ENCODE results near the gene POLR3K. TPM values are rescaled to one million over a fixed set of nuclear protein-coding genes. Genes with fewer than 3 reads are reported as not detected.

The POLR3K gene
- total and polyA plus RNA-seq, 4 donors, result 2.8 to 9.8 (median 7.4) TPM

DNA sequence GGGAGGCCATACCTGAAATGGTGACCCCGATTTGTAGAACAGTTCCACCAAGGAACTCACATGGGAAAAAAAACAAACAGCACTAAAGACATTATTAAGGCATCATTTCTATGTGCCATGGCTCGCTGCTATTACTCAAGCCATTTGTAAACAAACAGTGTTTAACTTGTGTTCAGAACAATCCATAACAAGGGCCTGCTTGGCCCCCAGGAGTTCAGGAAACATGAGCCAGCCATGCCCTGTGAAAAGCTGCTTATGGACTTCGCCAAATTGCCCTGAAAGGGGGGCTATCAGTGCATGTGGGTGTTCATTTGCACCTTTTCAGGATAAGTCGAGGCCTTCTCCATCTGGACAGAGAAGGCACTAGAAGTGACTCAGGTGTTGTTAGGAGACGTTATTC is 8.0 kb downstream of the POLR3K start:
- H3K36me3 ChIP-seq (ENCODE audit: control insufficient read depth in 4 of 4, insufficient read depth in 3 of 4, low read depth in 1 of 4, low read length in 3 of 4), result peaks cover 0 to 6% (median under 1%) of the 10 kb centered on the region in 4 donors
- peak; percentile 68 for TF ChIP-seq FOXA1 (IDR thresholded peaks at IDR 0.05)
- TF ChIP-seq HNF4A (conservative IDR thresholded peaks at IDR 0.05), result peak; percentile 19 to 42
- no peak for TF ChIP-seq GABPA (IDR thresholded peaks at IDR 0.05 in 1 of 2, conservative IDR thresholded peaks at IDR 0.05 in 1 of 2)
- peak; percentile 36 to 44 for TF ChIP-seq RXRA (IDR thresholded peaks at IDR 0.05)
- TF ChIP-seq, protein P1, sequence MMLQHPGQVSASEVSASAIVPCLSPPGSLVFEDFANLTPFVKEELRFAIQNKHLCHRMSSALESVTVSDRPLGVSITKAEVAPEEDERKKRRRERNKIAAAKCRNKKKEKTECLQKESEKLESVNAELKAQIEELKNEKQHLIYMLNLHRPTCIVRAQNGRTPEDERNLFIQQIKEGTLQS (IDR thresholded peaks at IDR 0.05), result no peak
- TF ChIP-seq FOXA2 (IDR thresholded peaks at IDR 0.05), result peak; percentile 75
- H3K4me1 ChIP-seq (ENCODE audit: control insufficient read depth in 4 of 4, insufficient read depth in 4 of 4, low read length in 3 of 4), result peaks cover 0 to 15% (median 9%) of the 10 kb centered on the region in 4 donors
- H3K27ac ChIP-seq (ENCODE audit: low read depth in 1 of 2, low read length in 2 of 2), result no peak overlapping the region
- H3K27me3 ChIP-seq (ENCODE audit: control insufficient read depth in 4 of 4, insufficient read depth in 4 of 4, low read length in 3 of 4), result no peaks in the 10 kb centered on the region
- WGBS, result 56% methylated on average over 5 of the region's 5 CpGs
- no peaks in the 10 kb centered on the region for H3K9me3 ChIP-seq (ENCODE audit: control insufficient read depth in 4 of 4, low read length in 3 of 4)
- H3K9ac ChIP-seq (ENCODE audit: low read depth in 1 of 2, low read length in 2 of 2), result no peak overlapping the region
- no peak overlapping the region for H3K4me3 ChIP-seq (ENCODE audit: low read depth in 1 of 3, low read length in 3 of 3)
- DNase-seq (ENCODE audit: low spot score), result no peak

DNA sequence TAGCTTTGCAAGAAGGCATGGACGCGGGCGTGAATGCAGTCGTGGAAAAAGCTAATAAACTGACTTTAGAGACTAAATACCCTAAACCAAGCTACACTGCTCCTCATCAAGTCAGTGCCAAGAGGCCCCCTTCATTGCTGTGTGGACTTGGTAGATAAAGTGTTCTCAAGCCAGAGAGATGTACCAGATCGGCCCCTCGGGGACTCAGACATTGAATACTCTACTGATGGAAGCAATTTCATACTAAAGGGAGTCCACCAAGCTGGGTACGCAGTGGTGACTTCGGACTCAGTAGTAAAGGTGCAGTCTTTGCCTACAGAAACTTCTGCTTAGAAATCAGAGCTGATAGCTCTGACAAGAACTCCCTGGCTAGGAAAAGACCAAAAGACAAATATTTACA is 8.8 kb downstream of the POLR3K start:
- H3K27me3 ChIP-seq (ENCODE audit: control insufficient read depth in 4 of 4, insufficient read depth in 4 of 4, low read length in 3 of 4), result no peaks in the 10 kb centered on the region
- 95% methylated on average over 8 of the region's 8 CpGs for WGBS
- H3K9ac ChIP-seq (ENCODE audit: low read depth in 1 of 2, low read length in 2 of 2), result no peak overlapping the region
- H3K4me3 ChIP-seq (ENCODE audit: low read depth in 1 of 3, low read length in 3 of 3), result no peak overlapping the region
- H3K9me3 ChIP-seq (ENCODE audit: control insufficient read depth in 4 of 4, low read length in 3 of 4), result no peaks in the 10 kb centered on the region
- H3K36me3 ChIP-seq (ENCODE audit: control insufficient read depth in 4 of 4, insufficient read depth in 3 of 4, low read depth in 1 of 4, low read length in 3 of 4), result peaks cover 0 to 6% (median under 1%) of the 10 kb centered on the region in 4 donors
- no peak for TF ChIP-seq EGR1 (IDR thresholded peaks at IDR 0.05; ENCODE audit: low read depth in 2 of 2)
- no peak for DNase-seq (ENCODE audit: low spot score)
- H3K27ac ChIP-seq (ENCODE audit: low read depth in 1 of 2, low read length in 2 of 2), result no peak overlapping the region
- peaks cover 0 to 15% (median 9%) of the 10 kb centered on the region in 4 donors for H3K4me1 ChIP-seq (ENCODE audit: control insufficient read depth in 4 of 4, insufficient read depth in 4 of 4, low read length in 3 of 4)

GRCh38 chr16:43294-43693 is 10.1 kb downstream of the POLR3K start:
- H3K36me3 ChIP-seq (ENCODE audit: control insufficient read depth in 4 of 4, insufficient read depth in 3 of 4, low read depth in 1 of 4, low read length in 3 of 4), result peaks cover 0 to 6% (median under 1%) of the 10 kb centered on the region in 4 donors

More at GRCh38 chr16:43294-43693, 10.1 kb downstream of the POLR3K start:
- H3K9me3 ChIP-seq (ENCODE audit: control insufficient read depth in 4 of 4, low read length in 3 of 4), result no peaks in the 10 kb centered on the region
- H3K9ac ChIP-seq (ENCODE audit: low read depth in 1 of 2, low read length in 2 of 2), result no peak overlapping the region
- H3K4me1 ChIP-seq (ENCODE audit: control insufficient read depth in 4 of 4, insufficient read depth in 4 of 4, low read length in 3 of 4), result peaks cover 0 to 18% (median 9%) of the 10 kb centered on the region in 4 donors
- no peak overlapping the region for H3K4me3 ChIP-seq (ENCODE audit: low read depth in 1 of 3, low read length in 3 of 3)
- DNase-seq (ENCODE audit: low spot score), result no peak
- H3K27me3 ChIP-seq (ENCODE audit: control insufficient read depth in 4 of 4, insufficient read depth in 4 of 4, low read length in 3 of 4), result no peaks in the 10 kb centered on the region
- 92% methylated on average over 5 of the region's 5 CpGs for WGBS
- no peak overlapping the region for H3K27ac ChIP-seq (ENCODE audit: low read depth in 1 of 2, low read length in 2 of 2)
- TF ChIP-seq RXRA (IDR thresholded peaks at IDR 0.05) (no peak), NR2F2 (IDR thresholded peaks at IDR 0.05) (no peak), REST (IDR thresholded peaks at IDR 0.05) (no peak), RAD21 (IDR thresholded peaks at IDR 0.05) (no peak), FOXA2 (IDR thresholded peaks at IDR 0.05) (no peak), YY1 (IDR thresholded peaks at IDR 0.05) (no peak), TAF1 (conservative IDR thresholded peaks at IDR 0.05) (no peak), SP1 (IDR thresholded peaks at IDR 0.05) (no peak), JUND (IDR thresholded peaks at IDR 0.05) (no peak), ZBTB33 (IDR thresholded peaks at IDR 0.05) (no peak), HNF4A (conservative IDR thresholded peaks at IDR 0.05) (no peak), EGR1 (IDR thresholded peaks at IDR 0.05; ENCODE audit: low read depth in 2 of 2) (no peak), FOXA1 (IDR thresholded peaks at IDR 0.05) (no peak)
- TF ChIP-seq, protein P2, sequence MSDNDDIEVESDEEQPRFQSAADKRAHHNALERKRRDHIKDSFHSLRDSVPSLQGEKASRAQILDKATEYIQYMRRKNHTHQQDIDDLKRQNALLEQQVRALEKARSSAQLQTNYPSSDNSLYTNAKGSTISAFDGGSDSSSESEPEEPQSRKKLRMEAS (IDR thresholded peaks at IDR 0.05), result no peak
- TF ChIP-seq, protein P1 (IDR thresholded peaks at IDR 0.05), result no peak
- TF ChIP-seq, protein P3, sequence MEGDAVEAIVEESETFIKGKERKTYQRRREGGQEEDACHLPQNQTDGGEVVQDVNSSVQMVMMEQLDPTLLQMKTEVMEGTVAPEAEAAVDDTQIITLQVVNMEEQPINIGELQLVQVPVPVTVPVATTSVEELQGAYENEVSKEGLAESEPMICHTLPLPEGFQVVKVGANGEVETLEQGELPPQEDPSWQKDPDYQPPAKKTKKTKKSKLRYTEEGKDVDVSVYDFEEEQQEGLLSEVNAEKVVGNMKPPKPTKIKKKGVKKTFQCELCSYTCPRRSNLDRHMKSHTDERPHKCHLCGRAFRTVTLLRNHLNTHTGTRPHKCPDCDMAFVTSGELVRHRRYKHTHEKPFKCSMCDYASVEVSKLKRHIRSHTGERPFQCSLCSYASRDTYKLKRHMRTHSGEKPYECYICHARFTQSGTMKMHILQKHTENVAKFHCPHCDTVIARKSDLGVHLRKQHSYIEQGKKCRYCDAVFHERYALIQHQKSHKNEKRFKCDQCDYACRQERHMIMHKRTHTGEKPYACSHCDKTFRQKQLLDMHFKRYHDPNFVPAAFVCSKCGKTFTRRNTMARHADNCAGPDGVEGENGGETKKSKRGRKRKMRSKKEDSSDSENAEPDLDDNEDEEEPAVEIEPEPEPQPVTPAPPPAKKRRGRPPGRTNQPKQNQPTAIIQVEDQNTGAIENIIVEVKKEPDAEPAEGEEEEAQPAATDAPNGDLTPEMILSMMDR (IDR thresholded peaks at IDR 0.05; ENCODE audit: low read depth, low read length, missing input control), result no peak

All from liver (tissue), 9 donors.